CD4-positive, alpha-beta memory T cell (primary cell): Measurements from ENCODE around the gene TUSC2. TPM values are rescaled to one million over a fixed set of nuclear protein-coding genes. Genes with fewer than 3 reads are reported as not detected.

Experiments used
- CTCF ChIA-PET: fragments of 350-600 bp; sonication (Branson Sonifier 250); formaldehyde crosslinking; loops from one replicate; lab custom pipeline; 2021; ENCODE audit warnings: inconsistent platforms; ENCODE audit not compliant: partially characterized antibody; lab: Charles Lee
- POLR2A ChIA-PET: fragments of 350-600 bp; sonication (Branson Sonifier 250); formaldehyde crosslinking; loops from one replicate; lab custom pipeline; 2021; ENCODE audit not compliant: partially characterized antibody; lab: Charles Lee
- DNase-seq, 5 donors: peaks; one replicate each; pipeline versions ENCODE4 v3.0.0 to v3.0.0-alpha.2; 2020 to 2022; ENCODE audit warnings: mixed read lengths in 1 of 5
- H3K27ac ChIP-seq: one replicate; pipeline ENCODE4 v1.7.0; 2013; ENCODE audit warnings: low read depth, low read length
- H3K27me3 ChIP-seq: 2 replicates; pipeline ENCODE4 v1.7.0; 2013; ENCODE audit warnings: mild to moderate bottlenecking, low read length, moderate library complexity; ENCODE audit not compliant: insufficient read depth
- H3K36me3 ChIP-seq: 2 replicates; pipeline ENCODE4 v1.7.0; 2013; ENCODE audit warnings: mild to moderate bottlenecking, low read length, moderate library complexity; ENCODE audit not compliant: insufficient read depth
- H3K4me1 ChIP-seq: 2 replicates; pipeline ENCODE4 v1.7.0; 2013; ENCODE audit warnings: mild to moderate bottlenecking, low read length, moderate library complexity; ENCODE audit not compliant: insufficient read depth
- H3K4me3 ChIP-seq, 2 donors: one replicate each; pipeline ENCODE4 v1.7.0; 2013; ENCODE audit warnings: low read length in 2 of 2, mild to moderate bottlenecking in 1 of 2
- H3K9me3 ChIP-seq, 2 donors: one replicate each; pipeline ENCODE4 v1.7.0; 2013; ENCODE audit warnings: low read length in 2 of 2, control low read depth in 1 of 2; ENCODE audit not compliant: control insufficient read depth in 1 of 2
- H3K27ac Mint-ChIP-seq, 7 donors: one replicate each; pipeline ENCODE4 v1.8.0; 2020 to 2021; ENCODE audit warnings: mixed read lengths in 7 of 7, mild to moderate bottlenecking in 6 of 7, inconsistent platforms in 3 of 7, moderate library complexity in 3 of 7
- H3K27me3 Mint-ChIP-seq, 2 donors: one replicate each; pipeline ENCODE4 v1.8.0; 2020 to 2021; ENCODE audit warnings: mixed read lengths in 2 of 2
- H3K36me3 Mint-ChIP-seq, 2 donors: one replicate each; pipeline ENCODE4 v1.8.0; 2020 to 2021; ENCODE audit warnings: mixed read lengths in 2 of 2, inconsistent platforms in 1 of 2, mild to moderate bottlenecking in 1 of 2
- H3K4me1 Mint-ChIP-seq, 4 donors: one replicate each; pipeline ENCODE4 v1.8.0; 2020 to 2021; ENCODE audit warnings: mixed read lengths in 4 of 4, mild to moderate bottlenecking in 1 of 4
- H3K4me3 Mint-ChIP-seq, 8 donors: one replicate each; pipeline ENCODE4 v1.8.0; 2020 to 2021; ENCODE audit warnings: mixed read lengths in 8 of 8, mild to moderate bottlenecking in 7 of 8, moderate library complexity in 6 of 8, inconsistent platforms in 3 of 8
- H3K9me3 Mint-ChIP-seq, 8 donors: one replicate each; pipeline ENCODE4 v1.8.0; 2020 to 2021; ENCODE audit warnings: mixed read lengths in 8 of 8, mild to moderate bottlenecking in 5 of 8, inconsistent platforms in 3 of 8, moderate library complexity in 1 of 8
- intact Hi-C: fragments of 100-400 bp; cut with micrococcal nuclease; formaldehyde crosslinking; loops from one replicate; pipeline ENCODE4 v1.15.1; 2023
- polyA plus RNA-seq, 2 donors: library from polyadenylated mRNA; unstranded; fragments of 300-500 nt; fragmentation: Illumina TruSeq; gene quantifications; one replicate each; pipeline ENCODE4 v1.2.3, GENCODE V29; 2021
- total RNA-seq, 2 experiments: library from RNA; stranded (reverse); gene quantifications; one replicate each; pipeline ENCODE4 v1.2.3, GENCODE V29; 2021

The TUSC2 gene
- total and polyA plus RNA-seq, 4 experiments from 2014 or later, result 25.3 to 45.9 (median 37.5) TPM

DNA sequence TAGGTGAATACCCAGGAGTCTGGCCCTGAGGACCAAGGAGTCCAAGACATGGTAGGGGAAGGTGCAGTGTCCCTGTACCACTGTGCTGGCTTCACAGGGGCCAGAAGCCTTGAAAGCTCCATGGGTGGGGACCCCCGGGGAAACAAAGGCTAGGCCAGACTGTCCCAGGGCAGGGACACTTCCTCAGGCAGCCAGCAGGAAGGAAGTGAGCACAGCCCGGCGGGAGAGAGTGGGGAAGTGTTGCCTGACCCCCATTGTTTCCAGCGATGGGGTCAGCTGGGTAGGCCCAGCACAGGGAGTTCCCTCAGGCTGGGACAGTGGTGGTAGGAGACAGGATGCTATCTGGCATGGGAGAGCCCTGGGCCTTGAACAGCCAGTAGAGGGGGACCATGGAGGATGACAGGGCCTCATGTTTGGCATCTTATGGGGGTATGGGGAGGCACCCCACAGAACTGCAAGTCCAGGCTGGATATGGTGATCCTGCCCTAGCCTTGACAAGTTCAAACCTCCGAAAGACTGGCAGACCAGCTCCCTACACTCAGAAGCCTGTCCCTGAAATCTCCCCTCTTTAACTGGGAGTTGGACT lies 4.3 kb downstream of the TUSC2 start:
- H3K36me3 ChIP-seq, result peaks cover 10% of the 10 kb centered on the region
- H3K36me3 Mint-ChIP-seq, result peaks cover 0 to 22% of the 10 kb centered on the region in 2 donors
- H3K27ac Mint-ChIP-seq, result peak overlapping the region in 4 of 7 donors; percentile 29 to 90 (median 78)
- intact Hi-C loops, result loop anchor here (1.0 to 2.0 kb wide), 2 partner anchors 49 to 129 kb away; no protein-coding TSS in a partner anchor
- H3K4me3 ChIP-seq, result no peak overlapping the region
- H3K4me1 Mint-ChIP-seq, result peaks cover 21 to 56% (median 38%) of the 10 kb centered on the region in 4 donors
- H3K4me3 Mint-ChIP-seq, result peak overlapping the region in 1 of 8 donors; percentile 35
- no peak overlapping the region for H3K27ac ChIP-seq
- POLR2A ChIA-PET, result interaction anchor here (0.6 to 14.4 kb wide), 6 partner anchors 9 to 31 kb away, joined by 3 to 144 read pairs (median 8); partner anchors contain the start of genes HYAL3, IFRD2, NAA80 and RASSF1
- H3K27me3 ChIP-seq, result no peaks in the 10 kb centered on the region
- no peaks in the 10 kb centered on the region for H3K9me3 ChIP-seq
- H3K27me3 Mint-ChIP-seq, result no peaks in the 10 kb centered on the region
- peaks cover 39% of the 10 kb centered on the region for H3K4me1 ChIP-seq
- H3K9me3 Mint-ChIP-seq, result peaks cover 0 to 1% (median 0%) of the 10 kb centered on the region in 8 donors
- peak in 1 of 5 donors; percentile 27 for DNase-seq
- CTCF ChIA-PET, result interaction anchor here (0.5 to 5.6 kb wide), 15 partner anchors 8 to 509 kb away, joined by 3 to 37 read pairs (median 5); partner anchors contain the start of genes CYB561D2, HYAL3, IFRD2 and NAA80

DNA sequence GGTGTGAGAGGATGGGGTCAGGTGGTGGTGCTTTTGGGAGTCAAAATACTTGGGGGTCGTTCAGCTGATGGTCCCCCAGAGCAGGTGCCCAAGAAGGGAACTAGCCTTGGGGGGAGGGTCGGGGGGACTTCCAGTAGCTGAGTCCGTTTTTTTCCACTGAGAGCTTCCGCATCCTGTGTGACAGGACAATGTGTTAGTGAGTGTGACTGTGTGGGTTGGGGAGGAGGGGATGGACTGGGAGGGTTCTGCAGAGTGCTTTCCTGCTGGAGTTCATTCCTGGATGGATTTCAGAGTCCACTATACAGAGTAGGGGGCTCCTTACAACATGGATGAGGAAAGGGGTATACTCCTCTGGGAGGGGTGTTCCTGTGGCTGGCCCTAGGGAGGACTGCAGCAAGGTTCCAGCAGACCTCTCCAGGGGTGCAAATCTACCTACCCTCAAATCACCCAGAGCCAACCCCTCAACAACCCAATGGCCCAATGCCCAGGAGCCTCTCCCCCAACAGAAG lies 4.9 kb downstream of the TUSC2 start:
- Histone ChIP-seq H3K36me3 (peaks cover 10% of the 10 kb centered on the region), H3K9me3 (no peaks in the 10 kb centered on the region), H3K4me3 (no peak overlapping the region), H3K4me1 (peaks cover 35% of the 10 kb centered on the region), H3K27ac (no peak overlapping the region), H3K27me3 (no peaks in the 10 kb centered on the region)
- Mint-ChIP-seq H3K9me3 (no peaks in the 10 kb centered on the region), H3K27me3 (no peaks in the 10 kb centered on the region), H3K4me3 (peak overlapping the region in 3 of 8 donors; percentile 21 to 54 (median 35)), H3K27ac (peak overlapping the region; percentile 3 to 79 (median 68)), H3K4me1 (peaks cover 17 to 55% (median 37%) of the 10 kb centered on the region in 4 donors), H3K36me3 (peaks cover 0 to 16% of the 10 kb centered on the region in 2 donors)
- intact Hi-C loops, result no loop called here
- CTCF ChIA-PET, result interaction anchor here (0.9 to 5.6 kb wide), 6 partner anchors 11 to 51 kb away, joined by 3 to 37 read pairs (median 10); partner anchors contain the start of genes HYAL3, IFRD2 and NAA80
- peak in 1 of 5 donors; percentile 20 for DNase-seq
- POLR2A ChIA-PET, result interaction anchor here (2.1 to 14.4 kb wide), 5 partner anchors 8 to 25 kb away, joined by 8 to 144 read pairs (median 16); partner anchors contain the start of genes HYAL3, NAA80 and RASSF1

GRCh38 chr3:50322386-50323091 lies 5.5 kb downstream of the TUSC2 start, which contains the start of gene HYAL2:
Gene HYAL2 (minus strand): TSS chr3:50322745. CDS start chr3:50320489, 2,256 bp downstream.
- Mint-ChIP-seq H3K4me3 (peak within 1 kb of the TSS; percentile 80 to 90 (median 86)), H3K4me1 (peaks cover 15 to 57% (median 35%) of the 10 kb centered on the region in 4 donors), H3K9me3 (no peaks in the 10 kb centered on the region), H3K27ac (peak within 1 kb of the TSS; percentile 90 to 95 (median 93)), H3K36me3 (peaks cover 0 to 15% of the 10 kb centered on the region in 2 donors), H3K27me3 (no peaks in the 10 kb centered on the region)
- no peaks in the 10 kb centered on the region for H3K9me3 ChIP-seq
- intact Hi-C loops, result no loop called here
- DNase-seq, result peak in 1 of 5 donors; percentile 37
- POLR2A ChIA-PET, result interaction anchor here (1.0 to 14.4 kb wide), 6 partner anchors 8 to 37 kb away, joined by 4 to 144 read pairs (median 8); partner anchors contain the start of genes HYAL3, NAA80, RASSF1 and TMEM115
- peak within 1 kb of the TSS; percentile 23 to 87 for H3K4me3 ChIP-seq
- peak within 1 kb of the TSS; percentile 73 for H3K27ac ChIP-seq
- H3K36me3 ChIP-seq, result peaks cover 10% of the 10 kb centered on the region
- no peaks in the 10 kb centered on the region for H3K27me3 ChIP-seq
- H3K4me1 ChIP-seq, result peaks cover 37% of the 10 kb centered on the region
- CTCF ChIA-PET, result interaction anchor here (0.5 to 5.6 kb wide), 8 partner anchors 11 to 220 kb away, joined by 3 to 37 read pairs (median 10); partner anchors contain the start of genes HYAL3, IFRD2 and NAA80

DNA sequence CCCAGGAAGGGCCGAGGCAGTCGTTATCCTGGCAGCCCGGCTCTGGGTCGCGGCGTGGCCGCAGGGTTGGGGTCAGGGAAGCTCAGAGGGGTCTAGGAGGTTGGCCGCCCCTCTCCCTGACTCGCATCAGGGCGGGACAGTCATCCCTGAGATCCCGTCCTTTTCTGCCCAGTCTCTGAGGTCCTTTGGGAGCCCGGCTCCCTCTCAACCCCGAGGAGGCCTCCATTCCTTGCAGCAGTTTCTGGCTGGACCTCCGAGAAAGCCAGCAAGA lies 6.0 kb downstream of the TUSC2 start:
- Histone ChIP-seq H3K27ac (peak overlapping the region; percentile 73), H3K27me3 (no peaks in the 10 kb centered on the region), H3K4me1 (peaks cover 37% of the 10 kb centered on the region), H3K4me3 (peak overlapping the region; percentile 23 to 87), H3K9me3 (no peaks in the 10 kb centered on the region), H3K36me3 (peaks cover 10% of the 10 kb centered on the region)
- H3K36me3 Mint-ChIP-seq, result peaks cover 0 to 15% of the 10 kb centered on the region in 2 donors
- H3K4me3 Mint-ChIP-seq, result peak overlapping the region in 4 of 8 donors; percentile 80 to 86 (median 84)
- no peaks in the 10 kb centered on the region for H3K27me3 Mint-ChIP-seq
- peaks cover 16 to 57% (median 36%) of the 10 kb centered on the region in 4 donors for H3K4me1 Mint-ChIP-seq
- H3K27ac Mint-ChIP-seq, result peak overlapping the region in 2 of 7 donors; percentile 78 to 90
- DNase-seq, result no peak
- intact Hi-C loops, result no loop called here
- ChIA-PET POLR2A (interaction anchor here (0.6 to 14.4 kb wide), 7 partner anchors 10 to 37 kb away, joined by 3 to 144 read pairs (median 4); partner anchors contain the start of genes CYB561D2, HYAL3, NAA80 and NPRL2), CTCF (interaction anchor here (0.5 to 5.6 kb wide), 4 partner anchors 15 to 220 kb away, joined by 3 to 37 read pairs (median 10); partner anchors contain the start of genes HYAL3, IFRD2 and NAA80)
- H3K9me3 Mint-ChIP-seq, result no peaks in the 10 kb centered on the region

GRCh38 chr3:50321336-50322114 lies 6.5 kb downstream of the TUSC2 start:
- Mint-ChIP-seq H3K36me3 (peaks cover 0 to 15% of the 10 kb centered on the region in 2 donors), H3K9me3 (no peaks in the 10 kb centered on the region), H3K27me3 (no peaks in the 10 kb centered on the region), H3K4me3 (peak overlapping the region; percentile 80 to 90 (median 86)), H3K27ac (peak overlapping the region; percentile 90 to 95 (median 93)), H3K4me1 (peaks cover 18 to 57% (median 38%) of the 10 kb centered on the region in 4 donors)
- Histone ChIP-seq H3K27ac (peak overlapping the region; percentile 73), H3K9me3 (no peaks in the 10 kb centered on the region), H3K4me1 (peaks cover 38% of the 10 kb centered on the region), H3K36me3 (peaks cover 10% of the 10 kb centered on the region), H3K27me3 (no peaks in the 10 kb centered on the region), H3K4me3 (peak overlapping the region; percentile 23 to 87)
- DNase-seq, result peak; percentile 80 to 88 (median 83)
- intact Hi-C loops, result loop anchor here (1.0 to 2.0 kb wide), 4 partner anchors 16 to 95 kb away; partner anchors contain the start of genes HYAL3, IFRD2 and NAA80
- CTCF ChIA-PET, result interaction anchor here (1.0 to 5.6 kb wide), 5 partner anchors 10 to 29 kb away, joined by 3 to 37 read pairs (median 6); partner anchors contain the start of genes HYAL3, IFRD2 and NAA80
- POLR2A ChIA-PET, result interaction anchor here (0.6 to 14.4 kb wide), 10 partner anchors 11 to 212 kb away, joined by 3 to 144 read pairs (median 4); partner anchors contain the start of genes CYB561D2, HYAL3, IFRD2 and NAA80
